ENCODE data around the gene CAST. TPM values are rescaled to one million over a fixed set of nuclear protein-coding genes. Genes with fewer than 3 reads are reported as not detected.

CAST gene
- total RNA-seq, 2 experiments from 2014 or later: 124 to 131 TPM

GRCh38 chr5:96812851-96813250, 150.7 kb downstream of the CAST start:
- DNase-seq (no peak), ATAC-seq (no peak)
- no peaks in the 10 kb centered on the region for H3K36me3 Mint-ChIP-seq (ENCODE audit: low read depth)
- peaks cover 73% of the 10 kb centered on the region for H3K4me1 Mint-ChIP-seq (ENCODE audit: low read depth)
- intact Hi-C loops (cut with micrococcal nuclease): no loop called here
- CTCF ChIA-PET: interaction anchor here (0.8 to 1.5 kb wide), 4 partner anchors 12 to 355 kb away, joined by 3 to 4 read pairs (median 3); no protein-coding TSS in a partner anchor
- H3K27me3 Mint-ChIP-seq: no peaks in the 10 kb centered on the region
- no peak overlapping the region for H3K27ac Mint-ChIP-seq
- H3K4me3 Mint-ChIP-seq: no peak overlapping the region
- H3K9me3 Mint-ChIP-seq: no peaks in the 10 kb centered on the region
- POLR2A ChIA-PET: no interaction called here
- no peak for TF ChIP-seq CTCF (IDR thresholded peaks at IDR 0.05)

- no peaks in the 10 kb centered on the region for H3K27me3 Mint-ChIP-seq
- no peak for ATAC-seq
- H3K36me3 Mint-ChIP-seq (ENCODE audit: low read depth): no peaks in the 10 kb centered on the region
- TF ChIP-seq CTCF (IDR thresholded peaks at IDR 0.05): no peak
- CTCF ChIA-PET: interaction anchor here (0.9 to 1.5 kb wide), 6 partner anchors 13 to 235 kb away, joined by 3 to 5 read pairs (median 4); no protein-coding TSS in a partner anchor
- H3K4me1 Mint-ChIP-seq (ENCODE audit: low read depth): peaks cover 74% of the 10 kb centered on the region
- H3K9me3 Mint-ChIP-seq: no peaks in the 10 kb centered on the region
- H3K4me3 Mint-ChIP-seq: no peak overlapping the region
- intact Hi-C loops (cut with micrococcal nuclease): no loop called here
- DNase-seq: no peak
- POLR2A ChIA-PET: interaction anchor here (0.6 to 1.3 kb wide), 3 partner anchors 62 to 249 kb away, joined by 3 to 6 read pairs (median 3); partner anchors contain the start of gene ERAP2
- H3K27ac Mint-ChIP-seq: no peak overlapping the region
These were observed 151.9 kb downstream of the CAST start for GRCh38 chr5:96814041-96814440.

GRCh38 chr5:96816411-96816939, 154.3 kb downstream of the CAST start:
- intact Hi-C loops (cut with micrococcal nuclease): no loop called here
- Mint-ChIP-seq H3K36me3 (ENCODE audit: low read depth) (no peaks in the 10 kb centered on the region), H3K27me3 (no peaks in the 10 kb centered on the region), H3K4me3 (peak overlapping the region; percentile 68), H3K27ac (peak overlapping the region; percentile 92), H3K9me3 (no peaks in the 10 kb centered on the region), H3K4me1 (ENCODE audit: low read depth) (peaks cover 81% of the 10 kb centered on the region)
- CTCF ChIA-PET: interaction anchor here (1.2 to 5.8 kb wide), 4 partner anchors 9 to 181 kb away, joined by 3 to 27 read pairs (median 6); partner anchors contain the start of gene ERAP1
- DNase-seq (peak; percentile 84), ATAC-seq (peak; percentile 94)
- POLR2A ChIA-PET: interaction anchor here (0.7 to 5.9 kb wide), 7 partner anchors 9 to 105 kb away, joined by 3 to 45 read pairs (median 3); partner anchors contain the start of genes ERAP1 and ERAP2
- TF ChIP-seq CTCF (IDR thresholded peaks at IDR 0.05): no peak

GRCh38 chr5:96816991-96817390, 154.8 kb downstream of the CAST start:
- POLR2A ChIA-PET: interaction anchor here (0.6 to 5.9 kb wide), 6 partner anchors 9 to 148 kb away, joined by 3 to 45 read pairs (median 3); partner anchors contain the start of gene ERAP1
- CTCF ChIA-PET: interaction anchor here (1.2 to 5.8 kb wide), 3 partner anchors 10 to 65 kb away, joined by 3 to 27 read pairs (median 5); no protein-coding TSS in a partner anchor
- H3K27ac Mint-ChIP-seq: peak overlapping the region; percentile 92

More at GRCh38 chr5:96816991-96817390, 154.8 kb downstream of the CAST start:
- no peaks in the 10 kb centered on the region for H3K27me3 Mint-ChIP-seq
- ATAC-seq (peak; percentile 18), DNase-seq (no peak)
- H3K4me1 Mint-ChIP-seq (ENCODE audit: low read depth): peaks cover 79% of the 10 kb centered on the region
- peak overlapping the region; percentile 68 for H3K4me3 Mint-ChIP-seq
- no peak for TF ChIP-seq CTCF (IDR thresholded peaks at IDR 0.05)
- no peaks in the 10 kb centered on the region for H3K9me3 Mint-ChIP-seq
- intact Hi-C loops (cut with micrococcal nuclease): no loop called here
- no peaks in the 10 kb centered on the region for H3K36me3 Mint-ChIP-seq (ENCODE audit: low read depth)
